ENCODE data around the gene CD40.

CD40 gene

GRCh38 chr20:46108435-46108841, 9.7 kb upstream of the CD40 start:
- H3K4me3 ChIP-seq (ENCODE audit: low read length): no peak overlapping the region; the same call in 1 of the 2 replicates

GRCh38 chr20:46108976-46109375, 9.1 kb upstream of the CD40 start:
- no peak overlapping the region; the same call in 1 of the 2 replicates for H3K4me3 ChIP-seq (ENCODE audit: low read length)
- TF ChIP-seq ZNF274 (IDR thresholded peaks at IDR 0.05; ENCODE audit: low read depth, low read length): no peak

More at GRCh38 chr20:46108435-46108841, 9.7 kb upstream of the CD40 start:
- no peak for TF ChIP-seq ZNF274 (IDR thresholded peaks at IDR 0.05; ENCODE audit: low read depth, low read length)

GRCh38 chr20:46111028-46111835, 6.9 kb upstream of the CD40 start:
- H3K4me3 ChIP-seq (ENCODE audit: low read length): peak overlapping the region; percentile 10; the same call in 1 of the 2 replicates
- TF ChIP-seq ZNF274 (IDR thresholded peaks at IDR 0.05; ENCODE audit: low read depth, low read length): no peak

DNA sequence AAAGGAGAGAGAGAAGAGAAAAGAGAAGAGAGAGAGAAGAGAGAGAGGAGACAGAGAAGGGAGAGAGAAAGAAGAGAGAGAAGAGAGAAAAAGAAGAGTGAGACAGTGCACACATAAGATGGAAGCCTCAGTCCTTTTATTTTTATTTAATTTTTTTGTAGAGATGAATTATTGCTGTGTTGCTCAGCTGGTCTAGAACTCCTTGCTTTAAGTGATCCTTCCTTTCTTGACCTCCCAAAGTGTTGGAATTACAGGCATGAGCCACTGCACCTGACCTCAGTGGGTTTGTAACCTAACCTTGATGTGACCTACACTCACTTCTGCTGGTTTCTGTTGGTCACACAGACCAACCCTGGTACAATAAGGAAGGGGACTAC, 6.3 kb upstream of the CD40 start:
- H3K4me3 ChIP-seq (ENCODE audit: low read length): no peak overlapping the region
- no peak for TF ChIP-seq ZNF274 (IDR thresholded peaks at IDR 0.05; ENCODE audit: low read depth, low read length)

GRCh38 chr20:46112430-46113112, 5.5 kb upstream of the CD40 start:
- TF ChIP-seq ZNF274 (IDR thresholded peaks at IDR 0.05; ENCODE audit: low read depth, low read length): no peak
- H3K4me3 ChIP-seq (ENCODE audit: low read length): no peak overlapping the region

DNA sequence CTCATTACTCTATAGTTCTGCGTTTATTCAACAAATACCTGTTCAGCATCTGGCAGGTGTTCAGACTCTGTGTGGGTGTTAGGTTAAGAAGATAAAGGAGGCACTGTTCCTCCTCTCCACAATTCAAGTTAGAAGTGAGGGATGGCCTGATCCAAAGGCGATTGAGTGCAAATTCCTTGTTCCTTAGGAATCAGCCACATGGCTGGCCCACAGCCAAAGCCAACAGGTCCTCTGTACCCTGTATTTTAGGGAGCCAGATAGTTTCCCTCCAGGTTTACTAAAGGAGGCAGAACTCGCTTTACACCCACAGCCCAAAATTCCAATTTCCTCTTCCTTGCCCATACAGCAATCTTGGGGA, 5.0 kb upstream of the CD40 start:
- H3K4me3 ChIP-seq (ENCODE audit: low read length): no peak overlapping the region
- no peak for TF ChIP-seq ZNF274 (IDR thresholded peaks at IDR 0.05; ENCODE audit: low read depth, low read length)

- TF ChIP-seq ZNF274 (IDR thresholded peaks at IDR 0.05; ENCODE audit: low read depth, low read length): no peak
- H3K4me3 ChIP-seq (ENCODE audit: low read length): no peak overlapping the region
Observed at GRCh38 chr20:46114449-46114848, 3.7 kb upstream of the CD40 start.

DNA sequence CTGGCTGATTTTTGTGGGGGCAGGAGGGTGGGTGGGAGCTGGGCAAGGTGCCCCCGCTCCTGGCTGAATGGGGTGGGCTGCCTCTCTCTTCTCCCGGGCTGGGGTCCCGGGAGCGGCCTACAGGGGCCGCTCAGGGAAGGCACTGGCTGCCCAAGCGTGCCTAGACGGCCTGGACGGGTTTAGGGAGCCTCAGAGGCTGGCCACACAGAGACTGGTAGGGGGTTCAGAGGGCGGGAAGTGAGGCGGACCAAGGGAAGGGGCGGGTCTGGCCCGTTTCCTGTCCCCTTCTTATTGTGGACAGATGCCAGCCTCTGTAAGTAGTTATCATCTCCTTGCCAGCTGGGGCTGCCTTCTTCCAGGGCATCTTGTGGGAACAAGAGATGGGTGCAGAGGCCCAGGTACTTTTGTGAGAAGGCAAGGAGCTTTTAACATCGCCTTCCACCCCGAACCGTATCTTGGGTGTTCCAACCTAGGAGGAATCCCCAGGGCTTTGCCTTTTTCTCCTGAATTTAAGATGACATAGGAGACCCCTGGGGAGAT, 437 bp downstream of the CD40 start:
- H3K4me3 ChIP-seq (ENCODE audit: low read length): peak overlapping the region; percentile 67
- no peak for TF ChIP-seq ZNF274 (IDR thresholded peaks at IDR 0.05; ENCODE audit: low read depth, low read length)

DNA sequence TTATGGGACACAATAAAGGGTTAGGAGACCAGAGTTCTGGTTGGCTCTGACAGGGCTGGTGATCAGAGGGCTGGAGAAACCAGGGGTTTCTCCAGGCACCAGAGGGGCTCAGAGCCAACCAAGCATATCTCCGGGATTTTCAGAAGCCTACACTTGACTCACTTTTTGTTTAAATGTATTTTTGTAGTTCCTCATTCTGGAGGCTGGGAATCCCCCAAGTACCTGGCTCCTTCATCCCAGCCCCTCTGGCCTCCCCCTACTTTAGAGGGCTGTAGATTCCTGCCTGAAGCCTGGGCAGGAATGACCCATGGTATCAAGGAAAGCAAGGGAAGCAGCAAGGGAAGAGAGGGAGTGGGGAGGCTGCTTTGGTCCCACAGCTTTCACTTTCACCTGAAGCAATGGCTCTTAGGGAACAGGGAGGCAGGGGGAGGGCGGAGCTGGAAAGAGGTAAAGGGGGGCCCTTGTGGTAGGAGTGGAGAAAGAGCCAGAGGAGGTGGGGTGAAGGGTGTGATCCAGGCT, 973 bp downstream of the CD40 start:
- peak overlapping the region; percentile 67 for H3K4me3 ChIP-seq (ENCODE audit: low read length)
- no peak for TF ChIP-seq ZNF274 (IDR thresholded peaks at IDR 0.05; ENCODE audit: low read depth, low read length)

GRCh38 chr20:46119547-46119946, 1.4 kb downstream of the CD40 start:
- TF ChIP-seq ZNF274 (IDR thresholded peaks at IDR 0.05; ENCODE audit: low read depth, low read length): no peak

DNA sequence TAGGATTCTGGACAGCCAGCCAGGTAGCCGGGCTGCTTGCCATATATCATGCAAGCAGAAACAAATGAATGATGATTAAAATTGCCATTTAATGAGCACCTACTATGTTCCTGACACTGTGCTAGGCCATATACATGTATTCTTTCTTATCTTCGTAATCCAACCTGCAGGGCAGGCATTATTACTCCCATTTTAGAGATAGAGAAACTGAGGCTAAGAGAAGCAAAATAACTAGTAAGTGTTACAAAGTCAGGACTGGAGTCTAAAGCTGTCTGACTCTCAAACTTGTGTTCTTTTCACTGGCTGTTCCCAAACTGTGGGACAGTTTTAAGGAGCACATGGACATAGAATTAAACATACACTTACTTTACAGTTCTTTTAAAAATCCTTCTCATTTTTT, 2.0 kb downstream of the CD40 start:
- TF ChIP-seq ZNF274 (IDR thresholded peaks at IDR 0.05; ENCODE audit: low read depth, low read length): no peak
- peak overlapping the region; percentile 67 for H3K4me3 ChIP-seq (ENCODE audit: low read length)

More at GRCh38 chr20:46119547-46119946, 1.4 kb downstream of the CD40 start:
- peak overlapping the region; percentile 67 for H3K4me3 ChIP-seq (ENCODE audit: low read length)

- H3K4me3 ChIP-seq (ENCODE audit: low read length): peak overlapping the region; percentile 67
- no peak for TF ChIP-seq ZNF274 (IDR thresholded peaks at IDR 0.05; ENCODE audit: low read depth, low read length)
Observed at GRCh38 chr20:46121184-46121930, 3.2 kb downstream of the CD40 start.

DNA sequence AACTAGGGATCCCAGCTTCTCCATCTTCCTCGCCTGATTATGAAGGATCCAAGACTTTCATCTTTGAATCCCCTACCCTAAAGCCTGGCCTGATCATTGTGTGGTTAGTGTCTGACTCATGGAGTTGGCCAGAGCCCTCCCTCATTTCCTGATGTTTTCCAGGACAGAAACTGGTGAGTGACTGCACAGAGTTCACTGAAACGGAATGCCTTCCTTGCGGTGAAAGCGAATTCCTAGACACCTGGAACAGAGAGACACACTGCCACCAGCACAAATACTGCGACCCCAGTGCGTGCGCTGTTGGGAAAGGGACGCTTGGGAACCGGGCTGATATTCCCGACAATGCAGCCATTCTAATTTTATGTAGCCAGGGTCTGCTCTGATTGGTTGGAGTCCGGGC, 4.0 kb downstream of the CD40 start:
- TF ChIP-seq ZNF274 (IDR thresholded peaks at IDR 0.05; ENCODE audit: low read depth, low read length): no peak
- no peak overlapping the region for H3K4me3 ChIP-seq (ENCODE audit: low read length)
